ENCODE results near the gene LIN54. TPM values are rescaled to one million over a fixed set of nuclear protein-coding genes. Genes with fewer than 3 reads are reported as not detected.

LIN54 gene
- total and polyA plus RNA-seq, 2 of the 13 experiments (the other 11 are each of a cell fraction or from before 2014, with no cell fraction given) = 25.2 to 32.9 TPM

GRCh38 chr4:83034630-83035494, 24.2 kb upstream of the LIN54 start, which contains the start of gene COPS4 (continued):
- TF ChIP-seq ZNF431 (CRISPR knock-in tag; IDR thresholded peaks at IDR 0.05; ENCODE audit: borderline replicate concordance, low read depth) (peak; percentile 46; the same call in 1 of the 2 replicates), NR2F2 (IDR thresholded peaks at IDR 0.05; ENCODE audit: borderline replicate concordance, low read depth) (peak; percentile 19; the same call in 1 of the 2 replicates), GZF1 (CRISPR knock-in tag; IDR thresholded peaks at IDR 0.05) (no peak), ZNF343 (CRISPR knock-in tag; IDR thresholded peaks at IDR 0.05) (peak; percentile 77), FOXP1 (IDR thresholded peaks at IDR 0.05) (no peak), FOXP1 (CRISPR knock-in tag; IDR thresholded peaks at IDR 0.05) (no peak; the same call in 1 of the 2 replicates), KDM2A (CRISPR knock-in tag; IDR thresholded peaks at IDR 0.05; ENCODE audit: borderline replicate concordance, low read depth) (peak; percentile 62; the same call in 1 of the 2 replicates), ARID5B (CRISPR knock-in tag; IDR thresholded peaks at IDR 0.05) (peak; percentile 66), ZNF317 (CRISPR knock-in tag; IDR thresholded peaks at IDR 0.05) (peak; percentile 58; the same call in 1 of the 2 replicates), NFATC3 (CRISPR knock-in tag; IDR thresholded peaks at IDR 0.05) (peak; percentile 38; the same call in 1 of the 2 replicates), EHMT2 (IDR thresholded peaks at IDR 0.05; ENCODE audit: borderline replicate concordance, low read depth, low read length) (peak; percentile 74; the same call in 1 of the 2 replicates), CEBPB (IDR thresholded peaks at IDR 0.05; ENCODE audit: borderline replicate concordance, low read depth, low read length) (no peak), ARNT (IDR thresholded peaks at IDR 0.05) (no peak), MAX (IDR thresholded peaks at IDR 0.05) (peak; percentile 32; the same call in 1 of the 2 replicates), PAX8 (CRISPR knock-in tag; IDR thresholded peaks at IDR 0.05; ENCODE audit: borderline replicate concordance) (0 out of 2 replicates have a peak, but pooled peaks have one; percentile 66), ZNF660 (CRISPR knock-in tag; IDR thresholded peaks at IDR 0.05; ENCODE audit: borderline replicate concordance, low read depth) (no peak), ZNF121 (CRISPR knock-in tag; IDR thresholded peaks at IDR 0.05) (0 out of 2 replicates have a peak, but pooled peaks have one; percentile 32), ZNF737 (CRISPR knock-in tag; IDR thresholded peaks at IDR 0.05; ENCODE audit: borderline replicate concordance) (no peak), ZNF383 (CRISPR knock-in tag; IDR thresholded peaks at IDR 0.05; ENCODE audit: borderline replicate concordance) (peak; percentile 47; the same call in 1 of the 2 replicates), PHF20 (CRISPR knock-in tag; IDR thresholded peaks at IDR 0.05) (peak; percentile 91), KLF9 (CRISPR knock-in tag; IDR thresholded peaks at IDR 0.05; ENCODE audit: low read depth) (0 out of 2 replicates have a peak, but pooled peaks have one; percentile 36), ATF2 (CRISPR knock-in tag; IDR thresholded peaks at IDR 0.05) (peak; percentile 89), ZNF543 (CRISPR knock-in tag; IDR thresholded peaks at IDR 0.05) (peak; percentile 85; the same call in 1 of the 2 replicates)
- TF ChIP-seq, protein P1, sequence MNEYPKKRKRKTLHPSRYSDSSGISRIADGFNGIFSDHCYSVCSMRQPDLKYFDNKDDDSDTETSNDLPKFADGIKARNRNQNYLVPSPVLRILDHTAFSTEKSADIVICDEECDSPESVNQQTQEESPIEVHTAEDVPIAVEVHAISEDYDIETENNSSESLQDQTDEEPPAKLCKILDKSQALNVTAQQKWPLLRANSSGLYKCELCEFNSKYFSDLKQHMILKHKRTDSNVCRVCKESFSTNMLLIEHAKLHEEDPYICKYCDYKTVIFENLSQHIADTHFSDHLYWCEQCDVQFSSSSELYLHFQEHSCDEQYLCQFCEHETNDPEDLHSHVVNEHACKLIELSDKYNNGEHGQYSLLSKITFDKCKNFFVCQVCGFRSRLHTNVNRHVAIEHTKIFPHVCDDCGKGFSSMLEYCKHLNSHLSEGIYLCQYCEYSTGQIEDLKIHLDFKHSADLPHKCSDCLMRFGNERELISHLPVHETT (CRISPR knock-in tag; conservative IDR thresholded peaks at IDR 0.05) = peak; percentile 88
